IMR-90 (cell line): ENCODE data around the gene GPR107. TPM values are rescaled to one million over a fixed set of nuclear protein-coding genes. Genes with fewer than 3 reads are reported as not detected.

Source experiments
- ATAC-seq: fragments of 200-7000 bp; cut with Tn5 transposase; 2 replicates; pipeline ENCODE4 v1.9.1; 2020; ENCODE audit warnings: low read depth, mild to moderate bottlenecking, moderate library complexity
- BruUV-seq: library from RNA; stranded (reverse); fragments of 400-500 nt; replicated peaks from 2 replicates; lab custom pipeline; 2021; lab: Mats Ljungman, UMichigan
- CTCF ChIA-PET: fragments of 300-600 bp; formaldehyde crosslinking; extraction: SDS; loops from one replicate; lab custom pipeline; 2021; ENCODE audit warnings: antibody characterized with exemption; lab: Yijun Ruan, JAX
- POLR2A ChIA-PET: fragments of 300-600 bp; sonication (Branson Sonifier 250); formaldehyde crosslinking; loops from one replicate; lab custom pipeline; 2022; ENCODE audit warnings: antibody characterized with exemption; ENCODE audit not compliant: unreplicated experiment; lab: Charles Lee
- DNase-seq: peaks from one replicate; pipeline ENCODE4 v3.0.0; 2013
- H2AFZ ChIP-seq: replicated peaks from 2 replicates; pipeline ENCODE3; 2013; ENCODE audit warnings: low read length, mild to moderate bottlenecking; ENCODE audit not compliant: poor library complexity
- H2AK5ac ChIP-seq: 2 replicates; pipeline ENCODE4 v1.6.1; 2013; ENCODE audit warnings: low read depth, low read length, inconsistent platforms
- H2AK9ac ChIP-seq: replicated peaks from 2 replicates; pipeline ENCODE3; 2013; ENCODE audit warnings: mild to moderate bottlenecking, low read depth, low read length, moderate library complexity; ENCODE audit not compliant: poor library complexity
- H2BK120ac ChIP-seq: 2 replicates; pipeline ENCODE4 v1.6.1; 2013; ENCODE audit warnings: low read depth, low read length, inconsistent platforms
- H2BK15ac ChIP-seq: 3 replicates; pipeline ENCODE4 v1.6.1; 2013; ENCODE audit warnings: low read depth, low read length, inconsistent platforms
- H2BK20ac ChIP-seq: 2 replicates; pipeline ENCODE4 v1.6.1; 2013; ENCODE audit warnings: low read depth, mild to moderate bottlenecking, inconsistent platforms, low read length, moderate library complexity
- H2BK5ac ChIP-seq: 2 replicates; pipeline ENCODE4 v1.6.1; 2013; ENCODE audit warnings: mild to moderate bottlenecking, low read depth, low read length, inconsistent platforms; ENCODE audit not compliant: poor library complexity, severe bottlenecking
- H3K14ac ChIP-seq: replicated peaks from 2 replicates; pipeline ENCODE4 v1.6.1; 2013; ENCODE audit warnings: low read depth, low read length, inconsistent platforms
- H3K18ac ChIP-seq: 2 replicates; pipeline ENCODE4 v1.6.1; 2013; ENCODE audit warnings: low read depth, low read length, control low read depth
- H3K23ac ChIP-seq: 2 replicates; pipeline ENCODE4 v1.6.1; 2013; ENCODE audit warnings: low read depth, low read length, inconsistent platforms
- H3K27ac ChIP-seq: 2 replicates; pipeline ENCODE4 v1.5.1; 2013; ENCODE audit warnings: mild to moderate bottlenecking, control low read depth, low read length; ENCODE audit not compliant: insufficient read depth
- H3K27me3 ChIP-seq: 2 replicates; pipeline ENCODE4 v1.6.1; 2013; ENCODE audit warnings: low read length; ENCODE audit not compliant: control insufficient read depth, insufficient read depth
- H3K36me3 ChIP-seq: 2 replicates; pipeline ENCODE4 v1.6.1; 2013; ENCODE audit warnings: low read length, mixed read lengths; ENCODE audit not compliant: control insufficient read depth, insufficient read depth
- H3K4ac ChIP-seq: 2 replicates; pipeline ENCODE4 v1.6.1; 2013; ENCODE audit warnings: low read depth, low read length, inconsistent platforms
- H3K4me1 ChIP-seq: 2 replicates; pipeline ENCODE4 v1.6.1; 2013; ENCODE audit warnings: low read length, mixed read lengths; ENCODE audit not compliant: control insufficient read depth, insufficient read depth
- H3K4me2 ChIP-seq: 2 replicates; pipeline ENCODE4 v1.6.1; 2013; ENCODE audit warnings: low read depth, mild to moderate bottlenecking, control low read depth, low read length, moderate library complexity
- H3K4me3 ChIP-seq: 2 replicates; pipeline ENCODE4 v1.5.1; 2013; ENCODE audit warnings: low read depth, mild to moderate bottlenecking, control low read depth, low read length, moderate library complexity; ENCODE audit not compliant: insufficient read depth
- H3K56ac ChIP-seq: 2 replicates; pipeline ENCODE4 v1.6.1; 2013; ENCODE audit warnings: low read length, inconsistent platforms; ENCODE audit not compliant: insufficient read depth; ENCODE audit errors: extremely low read depth
- H3K79me1 ChIP-seq, 2 experiments: 2 replicates each; pipeline ENCODE4 v1.6.1; 2013; ENCODE audit warnings: low read length in 2 of 2, inconsistent platforms in 1 of 2, low read depth in 1 of 2
- H3K9ac ChIP-seq: 2 replicates; pipeline ENCODE4 v1.6.1; 2013; ENCODE audit warnings: low read depth, low read length, control low read depth
- H3K9me1 ChIP-seq: 2 replicates; pipeline ENCODE4 v1.6.1; 2013; ENCODE audit warnings: low read length, inconsistent platforms; ENCODE audit not compliant: insufficient read depth
- H3K9me3 ChIP-seq: 2 replicates; pipeline ENCODE4 v1.6.1; 2013; ENCODE audit warnings: low read length; ENCODE audit not compliant: control insufficient read depth, insufficient read depth
- H4K20me1 ChIP-seq: 2 replicates; pipeline ENCODE4 v1.6.1; 2013; ENCODE audit warnings: low read length, inconsistent platforms; ENCODE audit not compliant: insufficient read depth
- H4K5ac ChIP-seq: 2 replicates; pipeline ENCODE4 v1.6.1; 2013; ENCODE audit warnings: mild to moderate bottlenecking, low read depth, low read length, control low read depth
- H4K8ac ChIP-seq, 2 experiments: 2 replicates each; pipeline ENCODE4 v1.6.1; 2013; ENCODE audit warnings: low read depth in 2 of 2, low read length in 2 of 2, control low read depth in 1 of 2, inconsistent platforms in 1 of 2
- H4K91ac ChIP-seq: 2 replicates; pipeline ENCODE4 v1.6.1; 2013; ENCODE audit warnings: low read depth, low read length, inconsistent platforms; ENCODE audit not compliant: insufficient read depth
- BHLHE40 ChIP-seq: fragments of 150-350 bp; IDR thresholded peaks from 2 replicates; pipeline ENCODE4 v1.6.1; 2016; ENCODE audit warnings: mild to moderate bottlenecking, low read depth, low read length
- CEBPB ChIP-seq: IDR thresholded peaks from 2 replicates; pipeline ENCODE4 v1.6.1; 2012; ENCODE audit warnings: low read depth, low read length, improper control_type of control experiment
- CHD1 ChIP-seq: IDR thresholded peaks from 2 replicates; pipeline ENCODE4 v1.6.1; 2012; ENCODE audit warnings: low read depth, low read length, improper control_type of control experiment
- ELK1 ChIP-seq: fragments of 150-350 bp; IDR thresholded peaks from 2 replicates; pipeline ENCODE4 v1.6.1; 2016; ENCODE audit warnings: low read depth, mild to moderate bottlenecking, low read length, moderate library complexity, borderline replicate concordance
- FOS ChIP-seq: fragments of 150-350 bp; IDR thresholded peaks from 2 replicates; pipeline ENCODE4 v1.6.1; 2016; ENCODE audit warnings: low read depth, low read length
- MAFK ChIP-seq: IDR thresholded peaks from 2 replicates; pipeline ENCODE4 v1.6.1; 2012; ENCODE audit warnings: low read depth, low read length, improper control_type of control experiment
- MAZ ChIP-seq: IDR thresholded peaks from 2 replicates; pipeline ENCODE4 v1.6.1; 2012; ENCODE audit warnings: low read depth, mild to moderate bottlenecking, low read length, improper control_type of control experiment, moderate library complexity, borderline replicate concordance
- MXI1 ChIP-seq: IDR thresholded peaks from 2 replicates; pipeline ENCODE4 v1.6.1; 2012; ENCODE audit warnings: low read depth, mild to moderate bottlenecking, low read length, moderate library complexity, borderline replicate concordance
- NFE2L2 ChIP-seq: fragments of 150-350 bp; IDR thresholded peaks from 2 replicates; pipeline ENCODE4 v1.6.1; 2016; ENCODE audit warnings: low read depth, mild to moderate bottlenecking, low read length
- POLR2A ChIP-seq: IDR thresholded peaks from 2 replicates; pipeline ENCODE4 v1.6.1; 2012; ENCODE audit warnings: mild to moderate bottlenecking, low read depth, low read length
- RAD21 ChIP-seq: IDR thresholded peaks from 2 replicates; pipeline ENCODE4 v1.6.1; 2012; ENCODE audit warnings: low read length, improper control_type of control experiment
- RCOR1 ChIP-seq: IDR thresholded peaks from 2 replicates; pipeline ENCODE4 v1.6.1; 2012; ENCODE audit warnings: mild to moderate bottlenecking, low read length, improper control_type of control experiment; ENCODE audit not compliant: insufficient replicate concordance
- RFX5 ChIP-seq: IDR thresholded peaks from 2 replicates; pipeline ENCODE4 v1.8.0; 2012; ENCODE audit warnings: low read depth, mild to moderate bottlenecking, low read length, moderate library complexity
- SMC3 ChIP-seq: fragments of 150-350 bp; IDR thresholded peaks from 2 replicates; pipeline ENCODE4 v1.6.1; 2016; ENCODE audit warnings: low read depth, mild to moderate bottlenecking, antibody characterized with exemption, low read length, moderate library complexity
- USF2 ChIP-seq: fragments of 150-350 bp; IDR thresholded peaks from 2 replicates; pipeline ENCODE4 v1.6.1; 2017; ENCODE audit warnings: mild to moderate bottlenecking, antibody characterized with exemption, low read length, low read depth
- WGBS, 2 experiments: methylation state at CpG; one replicate each; pipeline versions ENCODE4 v1.1.5 to v1.1.7; 2013; ENCODE audit warnings: missing lambda C conversion rate in 2 of 2; ENCODE audit not compliant: insufficient read length in 1 of 2; ENCODE audit errors: extremely low coverage in 2 of 2; 5-methylcytosine and 5-hydroxymethylcytosine counted together
- dilution Hi-C: fragments of 300-500 bp; cut with HindIII; formaldehyde crosslinking; loops from one replicate; pipeline ENCODE4 v1.14.3; 2018; ENCODE audit warnings: low sequenced_read_pairs; ENCODE audit not compliant: unreplicated experiment
- in situ Hi-C: fragments of 300-500 bp; cut with MboI; formaldehyde crosslinking; loops from 3 replicates; pipeline ENCODE4 v1.14.3; 2019; ENCODE audit warnings: low sequenced_read_pairs, inconsistent platforms, mixed read lengths
- intact Hi-C: fragments of 100-400 bp; cut with micrococcal nuclease; formaldehyde crosslinking; loops from 2 replicates; pipeline ENCODE4 v1.10.0; 2022
- polyA plus RNA-seq, 3 experiments: library from polyadenylated mRNA; depleted of rRNA; stranded (reverse); fragments of >200 nt; gene quantifications; 2 replicates each; pipeline ENCODE4 v1.2.3, GENCODE V29; 2012; ENCODE audit warnings: low replicate concordance in 1 of 3
- total RNA-seq: library from RNA; depleted of rRNA; stranded (reverse); fragments of >200 nt; gene quantifications from 2 replicates; pipeline ENCODE4 v1.2.3, GENCODE V29; 2012
- TF ChIP-seq, protein P1 (sequence below): conservative IDR thresholded peaks from 2 replicates; pipeline ENCODE4 v1.5.1; 2012; ENCODE audit warnings: mild to moderate bottlenecking, low read depth, low read length, improper control_type of control experiment

GPR107 gene
- total and polyA plus RNA-seq, 2 of the 4 experiments (the other 2 are of a cell fraction) = 16.7 to 21.6 TPM

- H3K14ac ChIP-seq = no peak overlapping the region
- no peak overlapping the region for H2AK5ac ChIP-seq
- no TSS peak for BruUV-seq
- H3K36me3 ChIP-seq = no peaks in the 10 kb centered on the region
- H3K9ac ChIP-seq = no peak overlapping the region
- no peak overlapping the region for H2AK9ac ChIP-seq
- TF ChIP-seq MAZ (no peak), CHD1 (no peak), NFE2L2 (no peak), USF2 (no peak), FOS (no peak), RCOR1 (no peak), RFX5 (no peak), MAFK (no peak), MXI1 (no peak), CEBPB (no peak), SMC3 (no peak), POLR2A (no peak), RAD21 (no peak), BHLHE40 (no peak), ELK1 (no peak)
- TF ChIP-seq, protein P1, sequence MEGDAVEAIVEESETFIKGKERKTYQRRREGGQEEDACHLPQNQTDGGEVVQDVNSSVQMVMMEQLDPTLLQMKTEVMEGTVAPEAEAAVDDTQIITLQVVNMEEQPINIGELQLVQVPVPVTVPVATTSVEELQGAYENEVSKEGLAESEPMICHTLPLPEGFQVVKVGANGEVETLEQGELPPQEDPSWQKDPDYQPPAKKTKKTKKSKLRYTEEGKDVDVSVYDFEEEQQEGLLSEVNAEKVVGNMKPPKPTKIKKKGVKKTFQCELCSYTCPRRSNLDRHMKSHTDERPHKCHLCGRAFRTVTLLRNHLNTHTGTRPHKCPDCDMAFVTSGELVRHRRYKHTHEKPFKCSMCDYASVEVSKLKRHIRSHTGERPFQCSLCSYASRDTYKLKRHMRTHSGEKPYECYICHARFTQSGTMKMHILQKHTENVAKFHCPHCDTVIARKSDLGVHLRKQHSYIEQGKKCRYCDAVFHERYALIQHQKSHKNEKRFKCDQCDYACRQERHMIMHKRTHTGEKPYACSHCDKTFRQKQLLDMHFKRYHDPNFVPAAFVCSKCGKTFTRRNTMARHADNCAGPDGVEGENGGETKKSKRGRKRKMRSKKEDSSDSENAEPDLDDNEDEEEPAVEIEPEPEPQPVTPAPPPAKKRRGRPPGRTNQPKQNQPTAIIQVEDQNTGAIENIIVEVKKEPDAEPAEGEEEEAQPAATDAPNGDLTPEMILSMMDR = no peak
- H3K4me2 ChIP-seq = no peak overlapping the region
- ChIA-PET POLR2A (no interaction called here), CTCF (no interaction called here)
- in situ Hi-C loops (no loop called here), intact Hi-C loops (no loop called here), dilution Hi-C loops (no loop called here)
- H4K8ac ChIP-seq = no peak overlapping the region
- no peak overlapping the region for H2BK5ac ChIP-seq
- H3K9me3 ChIP-seq = peaks cover 10% of the 10 kb centered on the region
- H3K56ac ChIP-seq = no peak overlapping the region
- H3K4ac ChIP-seq = no peak overlapping the region
- no peak overlapping the region for H4K91ac ChIP-seq
- no peak overlapping the region for H2BK120ac ChIP-seq
- no peak overlapping the region for H2AFZ ChIP-seq
- H3K4me3 ChIP-seq = no peak overlapping the region
- H3K4me1 ChIP-seq = peaks cover 5% of the 10 kb centered on the region; the same call in 1 of the 2 replicates
- H3K27me3 ChIP-seq = peaks cover under 1% of the 10 kb centered on the region; the same call in 1 of the 2 replicates
- H3K23ac ChIP-seq = no peak overlapping the region
- H3K27ac ChIP-seq = no peak overlapping the region
- peaks cover 36% of the 10 kb centered on the region for H4K20me1 ChIP-seq
- H3K79me1 ChIP-seq = peaks cover 18 to 19% of the 10 kb centered on the region in 2 experiments
- H2BK15ac ChIP-seq = no peak overlapping the region
- no peak overlapping the region for H2BK20ac ChIP-seq
- 100% methylated on average over 1 of the region's 5 CpGs; no CpG with 5 or more reads in 1 of the 2 experiments for WGBS, 2 experiments
- ATAC-seq (no peak), DNase-seq (no peak)
- H3K9me1 ChIP-seq = no peaks in the 10 kb centered on the region
- H4K5ac ChIP-seq = no peak overlapping the region
- H3K18ac ChIP-seq = no peak overlapping the region
Observed at GRCh38 chr9:130015353-130016019, 38.2 kb upstream of the GPR107 start.
